Measurements from ENCODE around the gene RNF31. TPM values are rescaled to one million over a fixed set of nuclear protein-coding genes. Genes with fewer than 3 reads are reported as not detected.

Gene RNF31
- polyA plus RNA-seq, 1 of the 3 experiments (the other 2 are of a cell fraction), result 19.2 TPM

DNA sequence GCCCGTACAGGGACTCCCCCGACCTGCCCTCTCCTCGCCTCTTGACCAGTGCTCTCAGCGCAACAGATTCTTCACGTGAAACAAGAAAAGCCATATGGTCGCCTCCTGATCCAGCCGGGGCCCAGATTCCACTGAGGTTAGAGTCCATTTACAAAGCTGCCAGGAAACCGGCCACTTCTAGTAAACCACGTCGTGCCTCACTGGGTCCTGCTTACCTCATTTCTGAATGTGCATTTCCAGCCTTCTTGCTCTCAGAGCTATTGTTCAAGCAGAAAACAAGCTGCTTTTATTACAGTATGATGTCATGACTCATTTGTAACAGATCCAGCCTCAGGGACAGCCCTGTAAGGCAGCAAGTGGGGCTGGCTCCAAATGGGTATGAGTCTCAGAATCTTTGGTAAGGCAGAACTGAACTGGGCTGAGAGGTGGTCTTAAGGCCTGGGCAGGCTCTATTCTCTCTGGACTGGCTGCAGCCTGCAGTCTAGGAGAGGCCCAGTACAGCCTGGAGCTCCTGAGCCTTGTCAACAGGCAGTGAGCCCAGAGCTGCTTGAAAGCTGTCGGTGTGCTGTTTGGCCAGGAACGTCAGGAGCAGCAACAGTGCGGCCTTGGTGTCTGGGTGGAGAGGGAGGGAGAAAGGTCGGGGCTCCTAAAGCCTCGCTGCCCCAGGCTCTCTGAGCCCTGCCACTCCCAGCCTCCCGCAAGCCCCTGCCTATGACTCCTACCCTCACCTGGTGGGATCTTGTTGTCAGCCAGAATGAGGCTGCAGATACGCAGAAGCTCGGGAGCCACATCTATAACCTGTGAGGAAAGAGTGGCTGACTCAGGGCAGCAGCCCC lies 32.9 kb downstream of the RNF31 start:
- no peak for DNase-seq
- Histone ChIP-seq H3K27ac (ENCODE audit: low read depth in 2 of 2, low read length in 1 of 2) (peak overlapping the region; percentile 8 to 16; a peak in 2 of 4 replicates), H3K4me1 (ENCODE audit: control insufficient read depth in 1 of 2, insufficient read depth in 2 of 2, low read depth in 1 of 2, low read length in 1 of 2) (peaks cover 0 to 12% of the 10 kb centered on the region in 2 experiments; a peak in 2 of 4 replicates), H3F3A (replicated peaks; ENCODE audit: insufficient read depth) (peaks cover 11% of the 10 kb centered on the region), H3K9me2 (no peaks in the 10 kb centered on the region), H3K36me3 (replicated peaks in 1 of 2; ENCODE audit: control insufficient read depth in 1 of 2, insufficient read depth in 2 of 2, low read length in 1 of 2) (peaks cover 8 to 82% of the 10 kb centered on the region in 2 experiments), H3K9me3 (no peaks in the 10 kb centered on the region), H3K9ac (no peak overlapping the region), H4K20me1 (ENCODE audit: insufficient read depth) (no peaks in the 10 kb centered on the region), H3K27me3 (ENCODE audit: insufficient read depth) (no peaks in the 10 kb centered on the region), H3K79me2 (ENCODE audit: insufficient read depth) (no peaks in the 10 kb centered on the region), H3K4me2 (no peak overlapping the region), H2AFZ (ENCODE audit: low read depth) (no peak overlapping the region), H3K4me3 (ENCODE audit: low read depth in 2 of 2, low read length in 1 of 2) (no peak overlapping the region)
- TF ChIP-seq MEF2A (IDR thresholded peaks at IDR 0.05; ENCODE audit: borderline replicate concordance, low read depth) (no peak), TCF12 (IDR thresholded peaks at IDR 0.05) (peak; percentile 9; the same call in 1 of the 2 replicates)
- WGBS (ENCODE audit: low lambda C conversion rate), result 79% methylated on average over 8 of the region's 18 CpGs
- ChIA-PET POLR2A (interaction anchor here (0.6 to 3.3 kb wide), 5 partner anchors 8 to 20 kb away, joined by 4 to 21 read pairs (median 10); partner anchors contain the start of genes IPO4, IRF9, REC8 and TM9SF1), CTCF (interaction anchor here (0.9 to 2.4 kb wide), 3 partner anchors 19 to 72 kb away, joined by 3 to 11 read pairs (median 5); partner anchors contain the start of gene IRF9)

GRCh38 chr14:24181371-24182077 lies 34.2 kb downstream of the RNF31 start:
- H3K9me2 ChIP-seq, result no peaks in the 10 kb centered on the region
- POLR2A ChIA-PET, result interaction anchor here (0.8 to 3.3 kb wide), 4 partner anchors 9 to 20 kb away, joined by 4 to 21 read pairs (median 10); partner anchors contain the start of genes IRF9, REC8 and TM9SF1
- H3K4me1 ChIP-seq (ENCODE audit: control insufficient read depth in 1 of 2, insufficient read depth in 2 of 2, low read depth in 1 of 2, low read length in 1 of 2), result peaks cover 0 to 11% of the 10 kb centered on the region in 2 experiments; a peak in 2 of 4 replicates
- no peaks in the 10 kb centered on the region for H3K9me3 ChIP-seq
- peaks cover 11% of the 10 kb centered on the region for H3F3A ChIP-seq (replicated peaks; ENCODE audit: insufficient read depth)
- H2AFZ ChIP-seq (ENCODE audit: low read depth), result no peak overlapping the region
- no peak overlapping the region for H3K9ac ChIP-seq
- H3K4me3 ChIP-seq (ENCODE audit: low read depth in 2 of 2, low read length in 1 of 2), result no peak overlapping the region
- WGBS (ENCODE audit: low lambda C conversion rate), result 100% methylated on average over 2 of the region's 19 CpGs
- TF ChIP-seq MAX (IDR thresholded peaks at IDR 0.05; ENCODE audit: low read depth) (no peak), FOXM1 (IDR thresholded peaks at IDR 0.05; ENCODE audit: low read depth) (no peak), EP300 (IDR thresholded peaks at IDR 0.05; ENCODE audit: borderline replicate concordance in 1 of 2, low read depth in 1 of 2, low read length in 1 of 2) (no peak), NFIC (IDR thresholded peaks at IDR 0.05; ENCODE audit: borderline replicate concordance) (no peak), PBX3 (IDR thresholded peaks at IDR 0.05) (no peak), TCF12 (IDR thresholded peaks at IDR 0.05) (no peak), RAD21 (IDR thresholded peaks at IDR 0.05; ENCODE audit: low read length) (no peak), CTCF (IDR thresholded peaks at IDR 0.05) (no peak), MXI1 (IDR thresholded peaks at IDR 0.05; ENCODE audit: low read depth, low read length) (no peak)
- TF ChIP-seq, protein P1, sequence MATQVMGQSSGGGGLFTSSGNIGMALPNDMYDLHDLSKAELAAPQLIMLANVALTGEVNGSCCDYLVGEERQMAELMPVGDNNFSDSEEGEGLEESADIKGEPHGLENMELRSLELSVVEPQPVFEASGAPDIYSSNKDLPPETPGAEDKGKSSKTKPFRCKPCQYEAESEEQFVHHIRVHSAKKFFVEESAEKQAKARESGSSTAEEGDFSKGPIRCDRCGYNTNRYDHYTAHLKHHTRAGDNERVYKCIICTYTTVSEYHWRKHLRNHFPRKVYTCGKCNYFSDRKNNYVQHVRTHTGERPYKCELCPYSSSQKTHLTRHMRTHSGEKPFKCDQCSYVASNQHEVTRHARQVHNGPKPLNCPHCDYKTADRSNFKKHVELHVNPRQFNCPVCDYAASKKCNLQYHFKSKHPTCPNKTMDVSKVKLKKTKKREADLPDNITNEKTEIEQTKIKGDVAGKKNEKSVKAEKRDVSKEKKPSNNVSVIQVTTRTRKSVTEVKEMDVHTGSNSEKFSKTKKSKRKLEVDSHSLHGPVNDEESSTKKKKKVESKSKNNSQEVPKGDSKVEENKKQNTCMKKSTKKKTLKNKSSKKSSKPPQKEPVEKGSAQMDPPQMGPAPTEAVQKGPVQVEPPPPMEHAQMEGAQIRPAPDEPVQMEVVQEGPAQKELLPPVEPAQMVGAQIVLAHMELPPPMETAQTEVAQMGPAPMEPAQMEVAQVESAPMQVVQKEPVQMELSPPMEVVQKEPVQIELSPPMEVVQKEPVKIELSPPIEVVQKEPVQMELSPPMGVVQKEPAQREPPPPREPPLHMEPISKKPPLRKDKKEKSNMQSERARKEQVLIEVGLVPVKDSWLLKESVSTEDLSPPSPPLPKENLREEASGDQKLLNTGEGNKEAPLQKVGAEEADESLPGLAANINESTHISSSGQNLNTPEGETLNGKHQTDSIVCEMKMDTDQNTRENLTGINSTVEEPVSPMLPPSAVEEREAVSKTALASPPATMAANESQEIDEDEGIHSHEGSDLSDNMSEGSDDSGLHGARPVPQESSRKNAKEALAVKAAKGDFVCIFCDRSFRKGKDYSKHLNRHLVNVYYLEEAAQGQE (IDR thresholded peaks at IDR 0.05; ENCODE audit: low read depth, low read length), result no peak
- CTCF ChIA-PET, result interaction anchor here (0.9 to 2.4 kb wide), 3 partner anchors 21 to 124 kb away, joined by 3 to 11 read pairs (median 3); partner anchors contain the start of gene IRF9
- H3K79me2 ChIP-seq (ENCODE audit: insufficient read depth), result peaks cover under 1% of the 10 kb centered on the region; the same call in 1 of the 2 replicates
- H4K20me1 ChIP-seq (ENCODE audit: insufficient read depth), result no peaks in the 10 kb centered on the region
- H3K27ac ChIP-seq (ENCODE audit: low read depth in 2 of 2, low read length in 1 of 2), result no peak overlapping the region; a peak in 1 of 4 replicates
- H3K36me3 ChIP-seq (replicated peaks in 1 of 2; ENCODE audit: control insufficient read depth in 1 of 2, insufficient read depth in 2 of 2, low read length in 1 of 2), result peaks cover 15 to 95% of the 10 kb centered on the region in 2 experiments
- H3K27me3 ChIP-seq (ENCODE audit: insufficient read depth), result no peaks in the 10 kb centered on the region
- no peak overlapping the region for H3K4me2 ChIP-seq
- DNase-seq, result no peak

Measured in SK-N-SH (cell line).